Nephron (organoid): ENCODE measurements around the gene ANTXRL.
"Not testable (repeated sequence)": the region's sequence is repeated elsewhere in the genome, so short reads cannot be mapped to it uniquely, and the experiment has no call there.

Source experiments
- H3K27ac Mint-ChIP-seq, 3 experiments: 2 replicates each; pipeline ENCODE4 v1.8.0; 2020; ENCODE audit warnings: mixed read lengths in 3 of 3, mild to moderate bottlenecking in 2 of 3, moderate library complexity in 1 of 3
- H3K27me3 Mint-ChIP-seq: 2 replicates; pipeline ENCODE4 v1.8.0; 2021; ENCODE audit warnings: low read depth, mild to moderate bottlenecking, moderate library complexity, mixed read lengths
- H3K36me3 Mint-ChIP-seq: 2 replicates; pipeline ENCODE4 v1.8.0; 2020; ENCODE audit warnings: low read depth, mixed read lengths
- H3K4me1 Mint-ChIP-seq: 2 replicates; pipeline ENCODE4 v1.8.0; 2020; ENCODE audit warnings: mixed read lengths
- H3K4me3 Mint-ChIP-seq, 3 experiments: 2 replicates each; pipeline ENCODE4 v1.8.0; 2020; ENCODE audit warnings: mild to moderate bottlenecking in 3 of 3, mixed read lengths in 3 of 3, moderate library complexity in 2 of 3
- H3K9me3 Mint-ChIP-seq: 2 replicates; pipeline ENCODE4 v1.8.0; 2020; ENCODE audit warnings: mixed read lengths
- CTCF ChIP-seq, 3 experiments: fragments of 200-600 bp; sonication (generic); IDR thresholded peaks; one replicate each; pipeline ENCODE4 v1.5.0; 2021; ENCODE audit warnings: antibody characterized with exemption in 3 of 3; ENCODE audit not compliant: unreplicated experiment in 3 of 3

The ANTXRL gene

DNA sequence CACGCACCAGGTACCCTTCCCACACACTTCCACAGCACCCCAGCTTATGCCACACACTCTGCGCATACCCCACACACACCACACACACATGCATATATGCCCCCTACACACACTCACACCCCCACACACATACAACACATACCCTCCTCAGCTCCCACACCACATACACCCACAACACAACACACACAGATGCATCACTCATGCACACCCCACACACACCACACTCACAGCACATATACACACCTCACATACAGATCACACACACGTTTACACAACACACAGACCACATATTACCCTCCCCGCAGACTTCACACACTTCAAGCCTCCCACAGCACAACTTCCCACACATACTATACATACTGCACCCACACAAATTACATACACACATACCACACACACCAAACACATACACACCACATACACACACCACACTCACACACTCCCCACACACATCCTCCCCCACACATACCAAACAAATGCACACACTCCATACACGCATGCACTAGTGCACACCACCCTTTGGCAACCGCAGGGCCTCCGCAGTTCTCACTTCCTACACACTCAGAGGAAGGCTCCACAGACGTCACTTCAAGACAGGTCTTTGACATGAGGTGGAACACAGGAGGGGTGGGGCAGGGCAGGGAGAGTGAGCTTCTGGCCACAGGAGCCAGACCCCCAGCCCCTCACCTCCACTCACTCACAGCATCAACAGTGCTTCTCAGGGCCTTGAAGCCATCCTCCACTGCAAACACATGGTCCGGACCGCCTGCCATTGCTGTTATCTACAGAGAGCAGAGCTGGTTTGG lies 18.5 kb upstream of the ANTXRL start:
- H3K27ac Mint-ChIP-seq: no peak overlapping the region
- no peak overlapping the region for H3K4me3 Mint-ChIP-seq
- no peaks in the 10 kb centered on the region for H3K36me3 Mint-ChIP-seq
- TF ChIP-seq CTCF (IDR thresholded peaks at IDR 0.05; ENCODE audit: unreplicated experiment in 3 of 3): no peak
- H3K4me1 Mint-ChIP-seq: peaks cover 4% of the 10 kb centered on the region
- peaks cover 5% of the 10 kb centered on the region for H3K27me3 Mint-ChIP-seq
- no peaks in the 10 kb centered on the region for H3K9me3 Mint-ChIP-seq

DNA sequence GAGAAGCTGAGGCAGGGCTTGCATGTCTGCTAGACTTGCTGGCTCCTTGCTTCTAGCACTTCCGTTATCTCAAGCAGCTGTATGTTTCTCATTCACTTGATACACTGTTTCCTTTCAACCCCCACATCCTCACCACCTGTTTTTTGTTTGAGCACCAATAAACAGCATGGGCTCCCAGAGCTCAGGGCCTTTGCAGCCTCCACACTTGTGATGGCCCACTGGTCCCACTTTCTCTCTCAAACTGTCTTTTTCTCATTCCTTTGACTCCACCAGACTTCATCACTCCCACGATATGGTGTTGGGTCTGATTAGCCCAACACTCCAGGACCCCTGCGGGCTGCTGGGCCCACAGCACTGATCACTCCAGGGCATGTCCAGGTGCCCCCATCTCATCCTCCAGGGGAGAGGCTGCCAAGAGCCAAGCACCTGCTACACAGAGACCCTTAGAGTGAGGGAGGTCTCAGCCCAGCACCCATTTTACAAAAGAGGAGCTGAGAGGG lies 17.2 kb upstream of the ANTXRL start:
- not testable (repeated sequence) for H3K9me3 Mint-ChIP-seq, H3K4me1 Mint-ChIP-seq, H3K4me3 Mint-ChIP-seq, H3K36me3 Mint-ChIP-seq
- Mint-ChIP-seq H3K27me3 (peaks cover 14% of the 10 kb centered on the region), H3K27ac (peak overlapping the region in 1 of 3 experiments; percentile 3)

- Mint-ChIP-seq H3K36me3 (no peaks in the 10 kb centered on the region), H3K27me3 (peaks cover 14% of the 10 kb centered on the region), H3K9me3 (no peaks in the 10 kb centered on the region), H3K27ac (no peak overlapping the region), H3K4me1 (peaks cover 4% of the 10 kb centered on the region), H3K4me3 (no peak overlapping the region)
- TF ChIP-seq CTCF (IDR thresholded peaks at IDR 0.05; ENCODE audit: unreplicated experiment in 3 of 3): no peak
Measured at GRCh38 chr10:46270086-46270811, 16.5 kb upstream of the ANTXRL start.

DNA sequence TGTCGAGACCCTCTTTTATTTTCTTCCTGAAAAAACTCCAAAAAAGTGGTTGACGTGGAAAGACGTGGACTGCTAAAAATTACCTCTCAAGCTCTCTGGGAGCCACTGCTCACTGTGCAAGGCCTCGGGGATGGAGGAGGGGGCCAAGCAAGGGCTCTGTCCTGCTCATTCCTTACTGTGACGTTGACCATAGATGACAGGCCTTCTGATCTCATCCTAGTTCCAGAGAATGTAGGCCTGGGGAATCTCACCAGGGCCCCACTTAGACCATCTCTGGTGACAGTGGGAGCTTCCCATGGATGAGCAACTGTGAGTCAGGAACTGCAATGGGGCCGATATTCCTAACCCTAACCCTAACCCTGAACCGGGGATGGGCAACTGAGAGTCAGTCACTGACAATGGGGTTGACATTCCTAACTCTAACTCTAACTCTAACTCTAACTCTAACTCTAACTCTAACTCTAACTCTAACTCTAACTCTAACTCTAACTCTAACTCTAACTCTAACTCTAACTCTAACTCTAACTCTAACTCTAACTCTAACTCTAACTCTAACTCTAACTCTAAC lies 15.8 kb upstream of the ANTXRL start:
- not testable (repeated sequence) for H3K27ac Mint-ChIP-seq, H3K4me3 Mint-ChIP-seq
- peaks cover 17% of the 10 kb centered on the region for H3K27me3 Mint-ChIP-seq

GRCh38 chr10:46271795-46272499 lies 14.8 kb upstream of the ANTXRL start:
- not testable (repeated sequence) for H3K36me3 Mint-ChIP-seq, H3K4me3 Mint-ChIP-seq, H3K9me3 Mint-ChIP-seq, H3K4me1 Mint-ChIP-seq, H3K27ac Mint-ChIP-seq
- peaks cover 23% of the 10 kb centered on the region for H3K27me3 Mint-ChIP-seq

More for the DNA sequence above, 15.8 kb upstream of the ANTXRL start:
- H3K4me1 Mint-ChIP-seq, H3K9me3 Mint-ChIP-seq, H3K36me3 Mint-ChIP-seq: not testable (repeated sequence)

- Mint-ChIP-seq H3K36me3 (no peaks in the 10 kb centered on the region), H3K4me1 (peaks cover 4% of the 10 kb centered on the region), H3K4me3 (no peak overlapping the region), H3K27ac (no peak overlapping the region), H3K9me3 (no peaks in the 10 kb centered on the region), H3K27me3 (peaks cover 23% of the 10 kb centered on the region)
- no peak for TF ChIP-seq CTCF (IDR thresholded peaks at IDR 0.05; ENCODE audit: unreplicated experiment in 3 of 3)
Measured at GRCh38 chr10:46272863-46273415, 13.9 kb upstream of the ANTXRL start.
